ENCODE results near the gene CARMIL1. TPM values are rescaled to one million over a fixed set of nuclear protein-coding genes. Genes with fewer than 3 reads are reported as not detected.

CARMIL1 gene
- total RNA-seq, 1 experiment from 2014 or later = 25.2 TPM

- BruUV-seq (replicated peaks) = no TSS peak
- Mint-ChIP-seq H3K36me3 (ENCODE audit: insufficient read depth, unreplicated experiment) (no peaks in the 10 kb centered on the region), H3K27me3 (ENCODE audit: insufficient read depth, unreplicated experiment) (no peaks in the 10 kb centered on the region), H3K27ac (ENCODE audit: low read depth, unreplicated experiment) (no peak overlapping the region), H3K4me1 (ENCODE audit: insufficient read depth, unreplicated experiment) (peaks cover 22% of the 10 kb centered on the region), H3K9me3 (ENCODE audit: unreplicated experiment) (no peaks in the 10 kb centered on the region), H3K4me3 (ENCODE audit: unreplicated experiment) (no peak overlapping the region)
- CTCF ChIA-PET = interaction anchor here (0.7 to 1.6 kb wide), 2 partner anchors 182 to 812 kb away, joined by 4 to 8 read pairs; no protein-coding TSS in a partner anchor
- TF ChIP-seq CTCF (IDR thresholded peaks at IDR 0.05; ENCODE audit: unreplicated experiment) = no peak
- POLR2A ChIA-PET = no interaction called here
- DNase-seq (ENCODE audit: unreplicated experiment) = no peak
- intact Hi-C loops (cut with micrococcal nuclease) = no loop called here
Observed at GRCh38 chr6:25307805-25308494, 28.8 kb downstream of the CARMIL1 start.

DNA sequence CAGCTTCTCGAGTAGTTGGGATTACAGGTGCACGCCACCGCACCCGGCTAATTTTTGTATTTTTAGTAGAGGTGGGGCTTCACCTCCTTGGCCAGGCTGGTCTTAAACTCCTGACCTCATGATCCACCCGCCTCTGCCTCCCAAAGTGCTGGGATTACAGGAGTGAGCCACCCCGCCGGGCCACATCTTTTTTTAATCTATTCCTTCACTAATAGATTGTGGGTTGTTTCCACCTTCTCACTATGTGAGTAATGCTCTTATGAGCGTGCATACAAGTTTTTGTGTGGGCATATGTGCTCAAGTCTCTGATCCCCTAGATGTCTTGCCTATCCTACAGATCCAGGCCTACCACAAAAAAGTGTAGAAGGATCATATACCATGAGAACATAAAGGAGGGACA, 30.7 kb downstream of the CARMIL1 start:
- CTCF ChIA-PET = interaction anchor here (0.8 to 4.1 kb wide), 5 partner anchors 31 to 735 kb away, joined by 3 to 37 read pairs (median 4); partner anchors contain the start of gene CARMIL1
- no TSS peak for BruUV-seq (replicated peaks)
- H3K4me1 Mint-ChIP-seq (ENCODE audit: insufficient read depth, unreplicated experiment) = peaks cover 32% of the 10 kb centered on the region
- H3K9me3 Mint-ChIP-seq (ENCODE audit: unreplicated experiment) = no peaks in the 10 kb centered on the region
- no peaks in the 10 kb centered on the region for H3K27me3 Mint-ChIP-seq (ENCODE audit: insufficient read depth, unreplicated experiment)
- POLR2A ChIA-PET = interaction anchor here (0.6 to 6.3 kb wide), 3 partner anchors 31 to 108 kb away, joined by 3 to 64 read pairs (median 4); partner anchors contain the start of gene CARMIL1
- DNase-seq (ENCODE audit: unreplicated experiment) = no peak
- no peaks in the 10 kb centered on the region for H3K36me3 Mint-ChIP-seq (ENCODE audit: insufficient read depth, unreplicated experiment)
- H3K27ac Mint-ChIP-seq (ENCODE audit: low read depth, unreplicated experiment) = no peak overlapping the region
- no peak for TF ChIP-seq CTCF (IDR thresholded peaks at IDR 0.05; ENCODE audit: unreplicated experiment)
- H3K4me3 Mint-ChIP-seq (ENCODE audit: unreplicated experiment) = no peak overlapping the region
- intact Hi-C loops (cut with micrococcal nuclease) = no loop called here

DNA sequence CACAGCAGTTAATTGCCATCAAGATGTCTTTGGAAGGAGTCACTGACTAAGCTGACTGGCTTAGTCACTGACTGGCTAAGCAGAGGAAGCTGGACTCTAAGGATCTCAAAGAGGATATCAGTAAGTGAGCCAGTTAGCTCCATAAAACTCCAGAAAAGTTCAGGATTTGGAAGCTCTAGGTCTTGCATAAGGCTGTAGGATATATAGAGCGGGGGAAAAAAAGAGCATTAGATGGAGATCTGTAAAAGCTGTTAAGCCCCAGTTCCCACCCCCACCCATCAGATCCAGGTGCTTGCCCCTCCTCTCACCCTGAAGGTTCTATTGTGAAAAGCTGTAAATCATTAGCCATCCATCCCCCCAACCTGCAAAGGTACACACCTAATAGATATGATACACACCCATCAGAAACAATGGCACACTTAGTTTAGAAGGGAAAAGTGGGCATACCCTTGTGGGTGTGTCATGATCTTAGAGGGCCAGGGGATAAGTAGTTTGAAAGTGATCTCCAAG, 32.2 kb downstream of the CARMIL1 start:
- CTCF ChIA-PET = interaction anchor here (0.6 to 4.1 kb wide), 5 partner anchors 32 to 179 kb away, joined by 3 to 37 read pairs (median 3); partner anchors contain the start of gene CARMIL1
- Mint-ChIP-seq H3K27ac (ENCODE audit: low read depth, unreplicated experiment) (peak overlapping the region; percentile 90), H3K4me3 (ENCODE audit: unreplicated experiment) (no peak overlapping the region), H3K27me3 (ENCODE audit: insufficient read depth, unreplicated experiment) (no peaks in the 10 kb centered on the region), H3K36me3 (ENCODE audit: insufficient read depth, unreplicated experiment) (no peaks in the 10 kb centered on the region), H3K4me1 (ENCODE audit: insufficient read depth, unreplicated experiment) (peaks cover 32% of the 10 kb centered on the region), H3K9me3 (ENCODE audit: unreplicated experiment) (no peaks in the 10 kb centered on the region)
- peak; percentile 55 for DNase-seq (ENCODE audit: unreplicated experiment)
- no peak for TF ChIP-seq CTCF (IDR thresholded peaks at IDR 0.05; ENCODE audit: unreplicated experiment)
- no TSS peak for BruUV-seq (replicated peaks)
- intact Hi-C loops (cut with micrococcal nuclease) = no loop called here
- POLR2A ChIA-PET = interaction anchor here (0.7 to 6.3 kb wide), 7 partner anchors 11 to 138 kb away, joined by 3 to 64 read pairs (median 3); partner anchors contain the start of gene CARMIL1

- ChIA-PET POLR2A (interaction anchor here (0.7 to 6.3 kb wide), 17 partner anchors 11 to 371 kb away, joined by 3 to 64 read pairs (median 4); partner anchors contain the start of gene CARMIL1), CTCF (interaction anchor here (0.6 to 4.1 kb wide), 14 partner anchors 11 to 248 kb away, joined by 3 to 37 read pairs (median 4); partner anchors contain the start of gene CARMIL1)
- Mint-ChIP-seq H3K4me1 (ENCODE audit: insufficient read depth, unreplicated experiment) (peaks cover 32% of the 10 kb centered on the region), H3K4me3 (ENCODE audit: unreplicated experiment) (peak overlapping the region; percentile 69), H3K36me3 (ENCODE audit: insufficient read depth, unreplicated experiment) (no peaks in the 10 kb centered on the region), H3K9me3 (ENCODE audit: unreplicated experiment) (no peaks in the 10 kb centered on the region), H3K27ac (ENCODE audit: low read depth, unreplicated experiment) (peak overlapping the region; percentile 90), H3K27me3 (ENCODE audit: insufficient read depth, unreplicated experiment) (no peaks in the 10 kb centered on the region)
- intact Hi-C loops (cut with micrococcal nuclease) = loop anchor here (1.0 kb wide), 2 partner anchors 28 to 33 kb away; partner anchors contain the start of gene CARMIL1
- BruUV-seq (replicated peaks) = no TSS peak
- peak; percentile 90 for DNase-seq (ENCODE audit: unreplicated experiment)
- no peak for TF ChIP-seq CTCF (IDR thresholded peaks at IDR 0.05; ENCODE audit: unreplicated experiment)
Observed at GRCh38 chr6:25312034-25312620, 33.0 kb downstream of the CARMIL1 start.
